GM10266 (cell line): ENCODE measurements around the gene ST6GALNAC3.

ENCODE experiments used
- DNase-seq: peaks from one replicate; pipeline ENCODE4 v3.0.0; 2012; ENCODE audit errors: extremely low spot score
- CTCF ChIP-seq: IDR thresholded peaks from 2 replicates; pipeline ENCODE4 v1.5.1; 2012; ENCODE audit warnings: mild to moderate bottlenecking, low read depth; ENCODE audit not compliant: control insufficient read depth, insufficient read depth; ENCODE audit errors: missing control alignments

The ST6GALNAC3 gene

DNA sequence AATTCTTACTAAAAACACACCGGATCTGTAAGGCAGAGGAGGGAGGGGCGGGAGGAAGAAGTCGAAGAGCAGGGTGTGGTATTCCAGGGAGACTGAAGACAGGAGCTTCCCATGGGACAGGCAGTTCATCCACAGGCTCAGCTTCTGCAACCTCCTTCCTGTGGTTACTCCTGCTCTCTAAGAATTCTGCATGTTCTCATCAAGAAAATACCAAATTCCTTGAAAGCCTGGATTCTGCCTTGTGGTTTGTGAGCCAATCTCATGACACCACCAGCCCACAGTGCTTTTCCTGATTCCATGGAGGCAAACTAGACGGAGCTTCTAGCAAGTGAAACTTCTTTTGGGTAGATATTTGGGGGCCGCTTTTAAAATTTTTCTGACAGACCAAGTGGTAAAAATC, 1.1 kb upstream of the ST6GALNAC3 start:
- DNase-seq, result no peak
- no peak for TF ChIP-seq CTCF

- TF ChIP-seq CTCF, result no peak
- DNase-seq, result no peak
Measured at GRCh38 chr1:76075188-76075489, 593 bp downstream of the ST6GALNAC3 start.

DNA sequence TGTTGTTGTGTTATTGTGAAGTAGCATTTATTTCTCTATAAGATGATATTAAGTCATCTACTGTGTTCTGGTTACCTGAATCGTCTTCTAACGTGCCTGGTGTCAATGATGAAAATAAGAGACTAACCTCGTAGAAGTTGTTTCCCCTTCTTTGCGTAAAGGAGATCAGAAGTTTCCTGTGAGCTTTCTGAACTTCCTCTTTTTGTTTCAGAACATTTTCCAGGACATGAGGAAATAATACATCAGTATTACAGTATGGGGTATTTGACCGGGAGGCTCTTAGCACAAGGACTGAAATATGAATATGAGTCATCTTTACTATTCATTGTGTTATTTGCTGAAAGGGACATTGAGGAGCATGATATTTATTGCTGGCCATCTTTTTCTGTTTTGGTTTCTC, 1.3 kb downstream of the ST6GALNAC3 start:
- no peak for DNase-seq

GRCh38 chr1:76079475-76080227, 5.1 kb downstream of the ST6GALNAC3 start:
- DNase-seq, result no peak
- TF ChIP-seq CTCF, result no peak

More for the DNA sequence above, 1.3 kb downstream of the ST6GALNAC3 start:
- no peak for TF ChIP-seq CTCF

DNA sequence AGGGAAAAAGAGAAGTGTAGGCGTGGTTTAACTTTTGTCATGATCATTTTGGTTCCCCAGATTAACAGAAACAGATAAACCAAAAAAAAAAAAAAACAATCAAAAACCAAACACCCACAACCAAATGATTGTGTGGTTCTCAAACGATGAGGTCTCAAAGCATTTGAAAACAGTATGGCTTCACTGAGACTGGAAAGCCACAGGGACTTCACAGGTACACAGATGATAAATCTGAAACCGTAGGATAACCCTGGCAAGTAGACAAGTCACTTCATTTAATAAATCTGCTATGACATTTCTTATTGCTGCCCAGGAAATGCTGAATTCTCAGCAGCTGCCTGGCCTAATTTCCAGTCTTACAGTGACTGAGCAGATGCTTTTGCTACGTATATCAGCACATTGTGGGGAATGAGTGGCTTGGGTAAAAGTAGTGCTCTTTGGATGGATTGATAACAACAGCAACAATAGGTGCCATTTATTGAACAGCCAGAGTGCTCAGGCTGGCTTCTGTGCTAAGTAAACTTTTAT, 6.1 kb downstream of the ST6GALNAC3 start:
- no peak for DNase-seq

DNA sequence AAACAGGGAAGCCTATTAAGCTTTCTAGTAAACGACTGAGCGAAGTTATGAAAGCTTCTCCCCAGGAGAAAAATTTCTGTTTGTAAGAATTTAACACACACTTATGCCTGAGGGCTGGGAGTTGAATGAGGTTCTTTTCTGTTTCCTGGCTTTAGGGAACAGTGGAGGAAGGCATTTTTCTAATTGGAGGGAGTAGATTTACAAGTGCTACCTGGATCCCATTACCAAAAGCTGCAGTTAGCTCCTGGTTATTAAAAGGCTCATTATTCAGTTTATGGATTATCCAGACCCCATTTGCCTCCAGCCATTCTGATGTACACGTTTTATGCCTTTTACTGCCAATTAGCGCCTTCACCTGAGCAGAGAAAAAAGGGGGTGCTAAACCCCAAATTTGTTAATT, 7.5 kb downstream of the ST6GALNAC3 start:
- TF ChIP-seq CTCF, result no peak
- DNase-seq, result no peak

More for the DNA sequence above, 6.1 kb downstream of the ST6GALNAC3 start:
- TF ChIP-seq CTCF, result no peak

DNA sequence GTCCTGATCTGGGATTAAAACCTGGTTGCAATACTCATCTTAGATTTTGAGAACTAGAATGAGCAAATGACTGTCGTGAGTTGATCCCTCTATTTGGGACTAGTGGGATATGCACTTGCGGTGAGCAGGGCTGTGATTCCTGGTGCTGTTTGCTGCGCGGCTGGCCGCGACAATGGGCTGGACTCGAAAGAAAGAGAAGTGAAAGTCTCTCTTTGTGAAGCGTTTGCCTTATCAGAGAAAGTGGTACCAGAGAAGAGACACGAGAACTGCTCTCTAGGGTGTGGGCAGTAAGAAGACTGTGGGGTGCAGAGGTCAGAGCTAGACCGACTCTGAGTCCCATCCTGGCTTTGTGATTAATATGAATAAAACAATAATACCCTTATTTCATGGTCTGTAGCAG, 8.6 kb downstream of the ST6GALNAC3 start:
- DNase-seq, result no peak
- TF ChIP-seq CTCF, result no peak
